ENCODE data around the gene CYTH3. TPM values are rescaled to one million over a fixed set of nuclear protein-coding genes. Genes with fewer than 3 reads are reported as not detected.

CYTH3 gene
- polyA plus RNA-seq, 1 donor (not counting 4 experiments of a cell fraction or from before 2014, with no cell fraction given), result 28.4 TPM

- DNase-seq (ENCODE audit: low read depth, low spot score) (no peak), FAIRE-seq (no peak)
- Histone ChIP-seq H3K4me1 (ENCODE audit: control insufficient read depth, extremely low read depth, insufficient read depth, low read length) (no peaks in the 10 kb centered on the region), H2AFZ (ENCODE audit: control insufficient read depth, low read length) (no peak overlapping the region), H3K9ac (ENCODE audit: control insufficient read depth, extremely low read depth, insufficient read depth, low read length) (no peak overlapping the region), H3K27ac (ENCODE audit: control insufficient read depth, insufficient read depth, low read length) (no peak overlapping the region), H3K9me3 (ENCODE audit: control insufficient read depth, low read depth, low read length) (no peaks in the 10 kb centered on the region), H3K9me1 (ENCODE audit: control insufficient read depth, extremely low read depth, insufficient read depth, low read length) (no peaks in the 10 kb centered on the region), H3K4me3 (ENCODE audit: control insufficient read depth in 2 of 3, extremely low read depth in 1 of 3, insufficient read depth in 2 of 3, low read depth in 1 of 3, low read length in 3 of 3) (no peak overlapping the region), H3K36me3 (ENCODE audit: control insufficient read depth in 2 of 2, extremely low read depth in 1 of 2, insufficient read depth in 2 of 2, low read length in 2 of 2) (peaks cover 15 to 36% of the 10 kb centered on the region in 2 experiments), H3K79me2 (ENCODE audit: control insufficient read depth, insufficient read depth, low read length) (no peaks in the 10 kb centered on the region), H3K4me2 (ENCODE audit: control insufficient read depth, extremely low read depth, insufficient read depth, low read depth, low read length) (no peak overlapping the region), H3K27me3 (ENCODE audit: control insufficient read depth, extremely low read depth, insufficient read depth, low read length) (no peaks in the 10 kb centered on the region), H4K20me1 (ENCODE audit: control insufficient read depth, extremely low read depth, insufficient read depth, low read length) (no peaks in the 10 kb centered on the region)
- dilution Hi-C loops (cut with MboI; ENCODE audit: extremely low pct_ligation_motif_present, low sequenced_read_pairs), result no loop called here
- TF ChIP-seq CTCF (optimal IDR thresholded peaks at IDR 0.05 in 1 of 3, IDR thresholded peaks at IDR 0.05 in 1 of 3, conservative IDR thresholded peaks at IDR 0.05 in 1 of 3; ENCODE audit: extremely low read depth in 1 of 3, insufficient read depth in 2 of 3, low read length in 3 of 3) (no peak), EZH2 (IDR thresholded peaks at IDR 0.05; ENCODE audit: low read length) (no peak)
Observed at GRCh38 chr7:6167004-6167551, 105.3 kb downstream of the CYTH3 start.

GRCh38 chr7:6166443-6166891, 106.0 kb downstream of the CYTH3 start:
- no peak for FAIRE-seq
- Histone ChIP-seq H3K9me1 (ENCODE audit: control insufficient read depth, extremely low read depth, insufficient read depth, low read length) (no peaks in the 10 kb centered on the region), H3K36me3 (ENCODE audit: control insufficient read depth in 2 of 2, extremely low read depth in 1 of 2, insufficient read depth in 2 of 2, low read length in 2 of 2) (peaks cover 18 to 34% of the 10 kb centered on the region in 2 experiments)

More at GRCh38 chr7:6166443-6166891, 106.0 kb downstream of the CYTH3 start:
- Histone ChIP-seq H3K4me1 (ENCODE audit: control insufficient read depth, extremely low read depth, insufficient read depth, low read length) (no peaks in the 10 kb centered on the region), H3K9me3 (ENCODE audit: control insufficient read depth, low read depth, low read length) (no peaks in the 10 kb centered on the region), H3K9ac (ENCODE audit: control insufficient read depth, extremely low read depth, insufficient read depth, low read length) (no peak overlapping the region), H3K4me3 (ENCODE audit: control insufficient read depth in 2 of 3, extremely low read depth in 1 of 3, insufficient read depth in 2 of 3, low read depth in 1 of 3, low read length in 3 of 3) (no peak overlapping the region), H4K20me1 (ENCODE audit: control insufficient read depth, extremely low read depth, insufficient read depth, low read length) (no peaks in the 10 kb centered on the region), H2AFZ (ENCODE audit: control insufficient read depth, low read length) (no peak overlapping the region), H3K79me2 (ENCODE audit: control insufficient read depth, insufficient read depth, low read length) (no peaks in the 10 kb centered on the region), H3K27ac (ENCODE audit: control insufficient read depth, insufficient read depth, low read length) (no peak overlapping the region), H3K4me2 (ENCODE audit: control insufficient read depth, extremely low read depth, insufficient read depth, low read depth, low read length) (no peak overlapping the region), H3K27me3 (ENCODE audit: control insufficient read depth, extremely low read depth, insufficient read depth, low read length) (no peaks in the 10 kb centered on the region)
- no peak for DNase-seq (ENCODE audit: low read depth, low spot score)
- TF ChIP-seq EZH2 (IDR thresholded peaks at IDR 0.05; ENCODE audit: low read length) (no peak), CTCF (optimal IDR thresholded peaks at IDR 0.05 in 1 of 3, IDR thresholded peaks at IDR 0.05 in 1 of 3, conservative IDR thresholded peaks at IDR 0.05 in 1 of 3; ENCODE audit: extremely low read depth in 1 of 3, insufficient read depth in 2 of 3, low read length in 3 of 3) (no peak)
- dilution Hi-C loops (cut with MboI; ENCODE audit: extremely low pct_ligation_motif_present, low sequenced_read_pairs), result no loop called here
